GM18498 (cell line): ENCODE results near the gene ETV4.

Experiments used
- ATAC-seq: cut with Tn5 transposase; IDR thresholded peaks from one replicate; pipeline ENCODE4 v1.9.1; 2021; ENCODE audit warnings: mild to moderate bottlenecking, moderate library complexity; ENCODE audit not compliant: unreplicated experiment

ETV4 gene

GRCh38 chr17:43573579-43574321 lies 27.6 kb upstream of the ETV4 start:
- ATAC-seq = no peak

GRCh38 chr17:43572368-43572980 lies 26.3 kb upstream of the ETV4 start:
- no peak for ATAC-seq

GRCh38 chr17:43570518-43570928 lies 24.4 kb upstream of the ETV4 start:
- ATAC-seq = no peak

GRCh38 chr17:43568506-43569082 lies 22.5 kb upstream of the ETV4 start:
- ATAC-seq = no peak

- no peak for ATAC-seq
Observed at GRCh38 chr17:43563600-43564594, 17.8 kb upstream of the ETV4 start.

- no peak for ATAC-seq
Observed at GRCh38 chr17:43562679-43563599, 16.8 kb upstream of the ETV4 start.

- ATAC-seq = no peak
Observed at GRCh38 chr17:43560461-43561427, 14.6 kb upstream of the ETV4 start.

DNA sequence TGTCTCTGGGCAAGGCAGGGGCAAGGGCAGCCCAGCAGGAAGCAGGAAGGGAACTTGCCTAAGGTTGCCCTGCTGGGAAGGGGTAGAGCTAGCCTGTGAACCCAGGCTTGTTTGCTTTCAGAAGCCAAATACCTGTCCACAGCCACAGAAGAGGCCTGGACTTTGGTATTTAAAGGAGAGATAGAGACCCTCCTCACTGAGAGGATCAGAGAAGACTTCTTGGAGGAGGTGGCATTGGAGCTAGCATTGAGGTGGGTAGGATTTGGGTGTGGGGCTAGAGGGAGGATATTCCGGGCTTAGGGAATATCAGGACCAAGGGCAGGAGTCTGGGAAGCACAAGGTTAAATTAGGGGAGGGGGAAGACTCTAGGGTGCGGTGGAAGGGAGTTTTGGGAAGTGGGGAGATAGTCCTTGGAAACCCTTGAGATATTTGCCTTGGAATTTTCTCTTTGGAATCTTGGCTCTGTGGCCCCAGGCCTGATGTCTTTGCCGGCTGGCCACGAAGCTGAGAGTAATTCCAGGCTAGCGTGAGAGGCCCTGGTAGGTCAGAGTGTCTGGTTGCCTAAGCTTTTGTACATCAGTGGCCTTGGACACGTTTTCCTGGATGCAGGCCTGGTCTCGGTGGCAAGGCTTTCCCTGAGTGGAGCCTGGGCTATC lies 13.1 kb upstream of the ETV4 start:
- ATAC-seq = no peak

DNA sequence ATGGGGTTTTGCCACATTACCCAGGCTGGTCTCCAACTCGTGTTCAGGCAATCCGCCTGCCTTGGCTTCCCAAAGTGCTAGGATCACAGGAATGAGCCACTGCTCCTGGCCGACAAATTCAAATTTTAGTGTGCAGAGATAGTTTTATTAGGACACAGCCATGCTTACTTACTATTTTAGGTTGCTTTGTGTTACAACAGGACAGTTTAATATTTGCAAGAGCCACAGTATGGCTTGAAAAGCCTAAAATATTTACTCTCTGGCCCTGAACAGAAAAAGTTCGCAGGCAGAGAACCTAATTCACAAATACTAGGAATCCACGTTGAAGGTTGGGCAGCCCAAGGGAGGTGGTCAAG lies 12.6 kb upstream of the ETV4 start:
- no peak for ATAC-seq

- ATAC-seq = no peak
Observed at GRCh38 chr17:43556292-43556691, 10.2 kb upstream of the ETV4 start.

DNA sequence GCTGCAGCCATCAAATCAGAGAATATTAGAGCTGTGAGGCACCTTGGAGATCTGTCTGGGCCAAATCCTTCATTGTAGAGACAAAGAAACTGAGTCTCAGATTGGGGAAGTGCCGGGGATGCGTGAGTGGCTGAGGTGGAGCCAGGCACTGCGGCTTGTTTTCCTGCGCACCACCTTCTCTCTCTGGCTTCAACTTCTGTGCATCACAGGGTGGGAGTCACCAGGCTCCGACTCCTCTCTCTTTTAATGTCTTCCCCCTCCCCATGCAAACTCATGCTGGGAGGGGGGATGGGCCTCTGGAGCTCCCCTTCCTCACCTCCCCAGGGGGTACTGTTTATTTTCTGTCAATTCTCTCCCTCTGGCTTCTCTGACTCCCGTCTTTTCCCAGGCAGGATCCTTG lies 8.7 kb upstream of the ETV4 start:
- ATAC-seq = no peak

DNA sequence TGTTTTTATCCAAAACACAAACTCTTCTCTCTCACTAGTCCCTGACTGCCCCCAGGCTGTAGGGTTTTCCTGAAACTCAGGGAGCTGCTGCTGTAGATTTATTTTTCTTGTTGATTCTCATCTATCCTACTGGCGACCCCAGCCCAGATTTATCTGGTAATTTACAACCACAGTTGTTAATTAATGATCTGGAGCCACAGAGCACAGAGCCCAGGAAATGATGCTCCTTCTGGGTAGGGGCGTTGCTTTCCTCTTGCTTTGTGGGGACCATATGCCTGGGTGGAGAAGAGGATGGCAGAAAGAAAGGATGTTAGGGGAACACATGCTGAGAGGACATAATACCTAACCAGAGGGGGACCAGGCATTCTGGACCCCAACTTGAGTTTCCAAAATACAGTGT lies 7.4 kb upstream of the ETV4 start:
- ATAC-seq = no peak

DNA sequence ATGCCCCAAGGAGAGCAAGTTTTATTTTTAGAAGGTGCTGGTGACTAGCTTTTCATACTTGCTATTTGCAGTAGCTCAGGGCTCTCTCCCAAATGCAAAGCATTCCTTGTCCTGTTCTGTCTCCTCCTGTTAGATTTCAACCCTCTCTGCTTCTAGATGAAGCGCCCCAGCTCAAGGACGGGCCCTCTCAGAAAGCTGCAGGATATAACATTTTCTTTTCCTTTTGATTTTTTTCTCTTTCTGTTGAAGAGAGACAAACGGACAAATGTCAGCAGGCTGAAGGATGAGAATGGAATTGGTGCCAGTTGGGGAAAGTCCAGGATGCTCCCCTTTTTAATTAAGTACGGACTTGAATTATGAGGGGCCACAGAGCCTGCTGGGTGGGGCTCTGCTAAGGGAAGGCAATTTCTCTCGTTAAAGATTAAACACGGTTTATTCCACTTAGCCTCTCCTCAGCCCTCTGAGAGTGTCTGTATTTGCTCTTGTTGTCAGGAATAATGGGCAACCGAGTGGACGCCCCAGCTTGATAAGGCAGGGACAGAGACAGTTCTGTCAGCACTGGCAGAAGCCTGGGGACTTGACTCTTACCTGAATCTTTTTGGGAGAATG lies 6.2 kb upstream of the ETV4 start:
- ATAC-seq = no peak

GRCh38 chr17:43550754-43551153 lies 4.6 kb upstream of the ETV4 start:
- ATAC-seq = no peak

DNA sequence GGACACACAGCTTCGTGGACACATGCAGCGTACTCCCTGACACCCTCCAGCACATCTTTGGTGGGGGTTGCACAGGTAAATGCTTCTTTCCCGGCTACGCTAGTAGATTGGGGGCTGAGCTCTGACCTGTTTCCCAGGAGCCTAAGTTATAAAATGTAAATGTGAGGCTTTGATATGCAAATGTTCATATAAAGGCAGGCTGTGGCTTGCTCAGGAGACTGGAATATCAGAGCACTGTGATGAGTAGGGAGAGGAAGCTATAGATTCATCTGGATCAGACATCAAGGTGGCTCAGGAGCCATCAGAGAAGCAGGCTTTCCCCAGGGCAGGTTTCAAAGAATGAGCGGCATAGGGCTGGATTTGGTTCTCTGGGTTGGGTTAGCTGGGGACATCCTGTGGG lies 3.4 kb upstream of the ETV4 start:
- ATAC-seq = no peak

GRCh38 chr17:43548689-43549379 lies 2.7 kb upstream of the ETV4 start:
- no peak for ATAC-seq

GRCh38 chr17:43547659-43548256 lies 1.6 kb upstream of the ETV4 start:
- ATAC-seq = no peak
